ENCODE results near the gene TEX48.

The TEX48 gene

GRCh38 chr9:114621975-114622609, 59.9 kb downstream of the TEX48 start:
- H3K27me3 ChIP-seq (ENCODE audit: control insufficient read depth in 1 of 2, insufficient read depth in 2 of 2, low read length in 2 of 2): no peaks in the 10 kb centered on the region
- no peak overlapping the region for H3K9ac ChIP-seq (ENCODE audit: low read length in 2 of 2)
- no peak overlapping the region for H3K4me3 ChIP-seq (ENCODE audit: low read length in 2 of 2)
- H3K9me3 ChIP-seq (ENCODE audit: control insufficient read depth in 2 of 2, low read length in 2 of 2): no peaks in the 10 kb centered on the region
- no peaks in the 10 kb centered on the region for H3K4me1 ChIP-seq (ENCODE audit: control insufficient read depth, insufficient read depth, low read length)
- peaks cover 10 to 20% of the 10 kb centered on the region in 2 donors for H3K36me3 ChIP-seq (ENCODE audit: control insufficient read depth in 2 of 2, insufficient read depth in 2 of 2, low read length in 2 of 2)
- no peak overlapping the region for H3K27ac ChIP-seq (ENCODE audit: low read length)

- Histone ChIP-seq H3K4me1 (ENCODE audit: control insufficient read depth, insufficient read depth, low read length) (no peaks in the 10 kb centered on the region), H3K36me3 (ENCODE audit: control insufficient read depth in 2 of 2, insufficient read depth in 2 of 2, low read length in 2 of 2) (peaks cover 6 to 15% of the 10 kb centered on the region in 2 donors), H3K27ac (ENCODE audit: low read length) (no peak overlapping the region)
Observed at GRCh38 chr9:114621561-114621960, 60.4 kb downstream of the TEX48 start.

DNA sequence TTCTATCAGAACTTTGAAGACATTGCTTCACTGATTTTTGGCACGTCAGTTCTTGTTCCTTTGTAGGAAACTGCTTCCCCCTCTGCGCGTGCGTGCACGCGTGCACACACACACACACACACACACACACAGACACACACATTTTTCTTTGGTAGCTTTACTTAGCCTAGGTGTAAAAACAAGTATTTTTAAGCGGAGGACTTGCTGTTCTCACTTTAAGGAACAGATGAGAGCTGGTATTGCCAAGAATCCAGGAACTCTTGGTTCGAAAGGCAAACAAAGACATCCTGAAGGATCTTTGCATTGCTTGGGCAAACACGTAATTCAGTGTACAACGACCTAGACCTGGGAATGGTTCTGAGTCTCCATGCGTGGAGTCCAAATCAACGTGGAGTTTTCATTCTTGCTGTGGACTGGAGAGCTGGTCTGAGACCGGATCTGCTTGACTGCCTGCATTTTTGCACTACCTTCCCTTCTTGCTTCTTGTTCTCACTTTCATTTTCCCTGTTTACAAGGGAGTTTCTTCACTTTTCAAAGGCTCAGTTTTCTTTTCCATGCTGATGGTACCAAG, 62.7 kb downstream of the TEX48 start:
- Histone ChIP-seq H3K4me3 (ENCODE audit: low read length in 2 of 2) (no peak overlapping the region), H3K27ac (ENCODE audit: low read length) (no peak overlapping the region), H3K9ac (ENCODE audit: low read length in 2 of 2) (no peak overlapping the region)

More at GRCh38 chr9:114621561-114621960, 60.4 kb downstream of the TEX48 start:
- Histone ChIP-seq H3K4me3 (ENCODE audit: low read length in 2 of 2) (no peak overlapping the region), H3K27me3 (ENCODE audit: control insufficient read depth in 1 of 2, insufficient read depth in 2 of 2, low read length in 2 of 2) (no peaks in the 10 kb centered on the region), H3K9ac (ENCODE audit: low read length in 2 of 2) (no peak overlapping the region), H3K9me3 (ENCODE audit: control insufficient read depth in 2 of 2, low read length in 2 of 2) (no peaks in the 10 kb centered on the region)

DNA sequence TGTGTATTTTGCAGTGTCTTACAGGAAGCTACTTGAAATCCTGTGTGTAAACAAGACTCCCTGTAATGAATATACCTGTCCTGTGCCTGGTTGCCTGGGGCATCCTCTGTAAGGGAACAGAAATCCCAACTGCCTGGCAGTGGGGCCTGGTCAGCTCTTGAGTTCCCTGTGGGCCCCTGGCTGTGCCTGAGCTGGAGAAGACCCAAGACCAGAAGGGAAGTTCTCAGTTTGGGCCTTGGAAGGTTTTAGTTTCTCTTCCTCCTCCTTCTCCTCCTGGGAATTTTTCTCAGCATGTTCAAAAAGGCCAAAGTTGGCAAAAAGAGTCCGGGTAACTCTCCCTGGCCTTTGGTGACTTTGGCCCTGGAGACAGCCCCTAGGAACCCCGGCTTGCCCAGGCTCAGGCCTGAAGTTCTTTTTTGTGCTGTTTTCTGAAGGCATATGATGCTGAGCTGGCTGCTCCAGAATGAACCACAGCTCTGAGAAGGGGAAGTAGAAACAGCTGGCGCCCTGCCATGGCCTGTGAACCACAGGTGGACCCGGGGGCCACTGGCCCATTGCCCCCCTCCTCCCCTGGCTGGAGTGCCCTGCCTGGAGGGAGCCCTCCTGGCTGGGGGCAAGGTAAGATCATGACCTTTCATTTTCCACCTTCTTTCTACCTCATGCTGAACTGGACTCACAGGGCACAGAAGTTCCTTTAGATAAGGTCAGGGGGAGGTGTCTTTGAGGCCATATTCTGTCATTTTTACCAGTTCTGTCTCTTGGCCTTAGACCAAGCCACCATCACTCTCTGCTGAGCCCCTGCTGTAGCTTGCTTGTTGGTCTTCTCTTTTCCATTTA, 65.1 kb downstream of the TEX48 start:
- H3K4me1 ChIP-seq (ENCODE audit: control insufficient read depth, insufficient read depth, low read length): peaks cover 11% of the 10 kb centered on the region

More for the DNA sequence above, 62.7 kb downstream of the TEX48 start:
- H3K9me3 ChIP-seq (ENCODE audit: control insufficient read depth in 2 of 2, low read length in 2 of 2): no peaks in the 10 kb centered on the region
- no peaks in the 10 kb centered on the region for H3K4me1 ChIP-seq (ENCODE audit: control insufficient read depth, insufficient read depth, low read length)
- H3K27me3 ChIP-seq (ENCODE audit: control insufficient read depth in 1 of 2, insufficient read depth in 2 of 2, low read length in 2 of 2): no peaks in the 10 kb centered on the region
- peaks cover 6 to 14% of the 10 kb centered on the region in 2 donors for H3K36me3 ChIP-seq (ENCODE audit: control insufficient read depth in 2 of 2, insufficient read depth in 2 of 2, low read length in 2 of 2)

More for the DNA sequence above, 65.1 kb downstream of the TEX48 start:
- Histone ChIP-seq H3K9me3 (ENCODE audit: control insufficient read depth in 2 of 2, low read length in 2 of 2) (no peaks in the 10 kb centered on the region), H3K27me3 (ENCODE audit: control insufficient read depth in 1 of 2, insufficient read depth in 2 of 2, low read length in 2 of 2) (no peaks in the 10 kb centered on the region), H3K9ac (ENCODE audit: low read length in 2 of 2) (no peak overlapping the region), H3K27ac (ENCODE audit: low read length) (no peak overlapping the region), H3K36me3 (ENCODE audit: control insufficient read depth in 2 of 2, insufficient read depth in 2 of 2, low read length in 2 of 2) (peaks cover 6 to 8% of the 10 kb centered on the region in 2 donors), H3K4me3 (ENCODE audit: low read length in 2 of 2) (no peak overlapping the region)
